ENCODE measurements around the gene PLK4.
"Not testable (repeated sequence)": the region's sequence is repeated elsewhere in the genome, so short reads cannot be mapped to it uniquely, and the experiment has no call there.

The PLK4 gene

GRCh38 chr4:127880763-127881562, at the start of gene PLK4:
PLK4 (plus strand) TSS chr4:127880893; CDS start chr4:127881135, 242 bp downstream.
- DNase-seq: peak; percentile 20

- no peak for DNase-seq
These were observed 48.1 kb upstream of the PLK4 start for GRCh38 chr4:127832585-127832984.

GRCh38 chr4:127843704-127844600, 36.7 kb upstream of the PLK4 start:
- no peak for DNase-seq

- DNase-seq: no peak
These were observed 36.0 kb upstream of the PLK4 start for GRCh38 chr4:127844601-127845116.

GRCh38 chr4:127846061-127846460, 34.6 kb upstream of the PLK4 start:
- DNase-seq: no peak

- no peak for DNase-seq
These were observed 33.9 kb upstream of the PLK4 start for GRCh38 chr4:127846765-127847164.

GRCh38 chr4:127849505-127850234, 31.0 kb upstream of the PLK4 start:
- no peak for DNase-seq

- DNase-seq: no peak
These were observed 28.0 kb upstream of the PLK4 start for GRCh38 chr4:127852661-127853060.

- no peak for DNase-seq
These were observed 24.4 kb upstream of the PLK4 start for GRCh38 chr4:127856196-127856812.

- DNase-seq: no peak
These were observed 23.8 kb upstream of the PLK4 start for GRCh38 chr4:127856813-127857447.

GRCh38 chr4:127857641-127858040, 23.1 kb upstream of the PLK4 start:
- no peak for DNase-seq

- DNase-seq: no peak
These were observed 12.5 kb upstream of the PLK4 start for GRCh38 chr4:127868196-127868595.

GRCh38 chr4:127870281-127870680, 10.4 kb upstream of the PLK4 start:
- DNase-seq: no peak

- DNase-seq: no peak
These were observed 10.0 kb upstream of the PLK4 start for GRCh38 chr4:127870688-127871087.

- DNase-seq: no peak
These were observed 4.9 kb upstream of the PLK4 start for GRCh38 chr4:127875791-127876190.

- no peak for DNase-seq
These were observed 821 bp downstream of the PLK4 start for GRCh38 chr4:127881563-127881864.

- DNase-seq: no peak
These were observed 7.9 kb downstream of the PLK4 start for GRCh38 chr4:127888559-127888958.

GRCh38 chr4:127889903-127890302, 9.2 kb downstream of the PLK4 start:
- DNase-seq: no peak

GRCh38 chr4:127896069-127896468, 15.4 kb downstream of the PLK4 start:
- DNase-seq: no peak

- no peak for DNase-seq
These were observed 15.8 kb downstream of the PLK4 start for GRCh38 chr4:127896528-127896927.

- not testable (repeated sequence) for DNase-seq
These were observed 19.0 kb downstream of the PLK4 start for GRCh38 chr4:127899682-127900081.

GRCh38 chr4:127905029-127905428, 24.3 kb downstream of the PLK4 start:
- no peak for DNase-seq
